MM.1S (cell line): ENCODE data around the gene DCTN5.

Source experiments
- DNase-seq: peaks from one replicate; pipeline ENCODE4 v3.0.0-alpha.2; 2015
- H2AFZ ChIP-seq: fragments of 300-600 bp; sonication (generic); 2 replicates; pipeline ENCODE4 v1.6.0; 2016; ENCODE audit warnings: antibody characterized with exemption, low read length
- H3F3A ChIP-seq: fragments of 300-600 bp; sonication (generic); 2 replicates; pipeline ENCODE4 v1.6.1; 2016; ENCODE audit warnings: mild to moderate bottlenecking, antibody characterized with exemption, low read length, moderate library complexity, mixed read lengths; ENCODE audit not compliant: insufficient read depth
- H3K27ac ChIP-seq: fragments of 300-600 bp; sonication (generic); 2 replicates; pipeline ENCODE4 v1.5.1; 2016; ENCODE audit warnings: mild to moderate bottlenecking, low read length
- H3K27me3 ChIP-seq: fragments of 300-600 bp; sonication (generic); replicated peaks from 2 replicates; pipeline ENCODE4 v1.6.0; 2016; ENCODE audit warnings: low read length; ENCODE audit not compliant: insufficient read depth
- H3K36me3 ChIP-seq: fragments of 300-600 bp; sonication (generic); replicated peaks from 2 replicates; pipeline ENCODE4 v1.6.1; 2016; ENCODE audit warnings: mild to moderate bottlenecking, low read length, mixed read lengths; ENCODE audit not compliant: insufficient read depth
- H3K4me1 ChIP-seq: fragments of 300-600 bp; sonication (generic); 2 replicates; pipeline ENCODE4 v1.6.1; 2016; ENCODE audit warnings: low read length, mixed read lengths
- H3K4me2 ChIP-seq: fragments of 300-600 bp; sonication (generic); 2 replicates; pipeline ENCODE4 v1.6.0; 2016; ENCODE audit warnings: low read depth, low read length
- H3K4me3 ChIP-seq: fragments of 300-600 bp; sonication (generic); 2 replicates; pipeline ENCODE4 v1.5.1; 2016; ENCODE audit warnings: low read length, mixed read lengths
- H3K79me2 ChIP-seq: fragments of 300-600 bp; sonication (generic); 2 replicates; pipeline ENCODE4 v1.6.1; 2016; ENCODE audit warnings: mixed run types, low read length, mixed read lengths
- H3K9ac ChIP-seq: fragments of 300-600 bp; sonication (generic); 2 replicates; pipeline ENCODE4 v1.6.1; 2016; ENCODE audit warnings: low read length, mixed read lengths
- H3K9me2 ChIP-seq: fragments of 300-600 bp; sonication (generic); replicated peaks from 2 replicates; pipeline ENCODE4 v1.6.1; 2016; ENCODE audit warnings: mild to moderate bottlenecking, low read length, mixed read lengths; ENCODE audit not compliant: insufficient read depth
- H3K9me3 ChIP-seq: fragments of 300-600 bp; sonication (generic); replicated peaks from 2 replicates; pipeline ENCODE4 v1.6.1; 2016; ENCODE audit warnings: mild to moderate bottlenecking, low read length, mixed read lengths; ENCODE audit not compliant: insufficient read depth
- H4K20me1 ChIP-seq: fragments of 300-600 bp; sonication (generic); 2 replicates; pipeline ENCODE4 v1.6.1; 2016; ENCODE audit warnings: mild to moderate bottlenecking, low read length, moderate library complexity, mixed read lengths; ENCODE audit not compliant: insufficient read depth
- CTCF ChIP-seq: fragments of 300-600 bp; sonication (generic); IDR thresholded peaks from 2 replicates; pipeline ENCODE4 v1.5.1; 2016; ENCODE audit warnings: antibody characterized with exemption, low read length, mixed read lengths
- EZH2 ChIP-seq: fragments of 300-600 bp; sonication (generic); optimal IDR thresholded peaks from 2 replicates; pipeline ENCODE3; 2017; ENCODE audit warnings: low read depth, mild to moderate bottlenecking, antibody characterized with exemption, low read length, mixed read lengths
- EZH2phosphoT487 ChIP-seq: fragments of 300-600 bp; sonication (generic); IDR thresholded peaks from 2 replicates; pipeline ENCODE4 v1.6.1; 2018; ENCODE audit warnings: antibody characterized with exemption, low read length

DCTN5 gene

GRCh38 chr16:23705517-23705902 is 64.2 kb downstream of the DCTN5 start:
- no peak for DNase-seq
- no peak overlapping the region for H3K27ac ChIP-seq
- H3K4me1 ChIP-seq, result no peaks in the 10 kb centered on the region
- H2AFZ ChIP-seq, result no peak overlapping the region
- H4K20me1 ChIP-seq, result no peaks in the 10 kb centered on the region
- H3K9ac ChIP-seq, result no peak overlapping the region
- TF ChIP-seq EZH2, result no peak
- no peak for TF ChIP-seq EZH2phosphoT487
- no peak for TF ChIP-seq CTCF
- H3K36me3 ChIP-seq, result no peaks in the 10 kb centered on the region
- no peaks in the 10 kb centered on the region for H3F3A ChIP-seq
- H3K4me2 ChIP-seq, result no peak overlapping the region
- H3K9me3 ChIP-seq, result no peaks in the 10 kb centered on the region
- no peaks in the 10 kb centered on the region for H3K79me2 ChIP-seq
- H3K4me3 ChIP-seq, result no peak overlapping the region
- H3K9me2 ChIP-seq, result no peaks in the 10 kb centered on the region
- no peaks in the 10 kb centered on the region for H3K27me3 ChIP-seq

- Histone ChIP-seq H3K4me2 (no peak overlapping the region), H3K79me2 (no peaks in the 10 kb centered on the region), H3K4me3 (no peak overlapping the region), H3K9me3 (no peaks in the 10 kb centered on the region), H3K36me3 (no peaks in the 10 kb centered on the region), H3K27me3 (no peaks in the 10 kb centered on the region), H3K9me2 (no peaks in the 10 kb centered on the region), H3K27ac (no peak overlapping the region), H3F3A (no peaks in the 10 kb centered on the region), H2AFZ (no peak overlapping the region), H3K9ac (no peak overlapping the region), H4K20me1 (no peaks in the 10 kb centered on the region), H3K4me1 (no peaks in the 10 kb centered on the region)
- DNase-seq, result no peak
- no peak for TF ChIP-seq CTCF
Observed at GRCh38 chr16:23706439-23706838, 65.2 kb downstream of the DCTN5 start.

GRCh38 chr16:23709536-23709935 is 68.3 kb downstream of the DCTN5 start:
- Histone ChIP-seq H3K9ac (no peak overlapping the region), H3K4me2 (no peak overlapping the region)
- no peak for TF ChIP-seq EZH2
- TF ChIP-seq CTCF, result no peak
- TF ChIP-seq EZH2phosphoT487, result no peak

GRCh38 chr16:23710008-23710407 is 68.7 kb downstream of the DCTN5 start:
- no peaks in the 10 kb centered on the region for H3K9me3 ChIP-seq
- TF ChIP-seq EZH2, result no peak
- H3F3A ChIP-seq, result no peaks in the 10 kb centered on the region
- no peak overlapping the region for H3K27ac ChIP-seq
- H2AFZ ChIP-seq, result no peak overlapping the region
- no peak overlapping the region for H3K4me3 ChIP-seq
- no peaks in the 10 kb centered on the region for H3K9me2 ChIP-seq
- no peak overlapping the region for H3K4me2 ChIP-seq
- H3K9ac ChIP-seq, result no peak overlapping the region
- no peak for DNase-seq
- no peaks in the 10 kb centered on the region for H3K27me3 ChIP-seq
- H4K20me1 ChIP-seq, result no peaks in the 10 kb centered on the region
- no peaks in the 10 kb centered on the region for H3K79me2 ChIP-seq
- H3K4me1 ChIP-seq, result no peaks in the 10 kb centered on the region
- H3K36me3 ChIP-seq, result no peaks in the 10 kb centered on the region

More at GRCh38 chr16:23709536-23709935, 68.3 kb downstream of the DCTN5 start:
- Histone ChIP-seq H3K9me3 (no peaks in the 10 kb centered on the region), H3K27ac (no peak overlapping the region), H3K79me2 (no peaks in the 10 kb centered on the region), H2AFZ (no peak overlapping the region), H3K4me3 (no peak overlapping the region), H3K4me1 (no peaks in the 10 kb centered on the region), H3K36me3 (no peaks in the 10 kb centered on the region), H3K27me3 (no peaks in the 10 kb centered on the region), H3K9me2 (no peaks in the 10 kb centered on the region), H3F3A (no peaks in the 10 kb centered on the region), H4K20me1 (no peaks in the 10 kb centered on the region)
- DNase-seq, result no peak
